Stimulated activated CD4-positive, alpha-beta T cell treated with anti-CD3 and anti-CD28 coated beads, Interleukin-4, amount 100 ng/mL, for 1 hour (primary cell): Measurements from ENCODE around the gene SLC35B2.
A peak's percentile ranks its signal among the peaks of the same experiment; 100 is the strongest.
"Not testable (repeated sequence)": the region's sequence is repeated elsewhere in the genome, so short reads cannot be mapped to it uniquely, and the experiment has no call there.

Experiments
- DNase-seq: peaks from one replicate; pipeline ENCODE4 v3.0.0-alpha.2; 2020

SLC35B2 gene

DNA sequence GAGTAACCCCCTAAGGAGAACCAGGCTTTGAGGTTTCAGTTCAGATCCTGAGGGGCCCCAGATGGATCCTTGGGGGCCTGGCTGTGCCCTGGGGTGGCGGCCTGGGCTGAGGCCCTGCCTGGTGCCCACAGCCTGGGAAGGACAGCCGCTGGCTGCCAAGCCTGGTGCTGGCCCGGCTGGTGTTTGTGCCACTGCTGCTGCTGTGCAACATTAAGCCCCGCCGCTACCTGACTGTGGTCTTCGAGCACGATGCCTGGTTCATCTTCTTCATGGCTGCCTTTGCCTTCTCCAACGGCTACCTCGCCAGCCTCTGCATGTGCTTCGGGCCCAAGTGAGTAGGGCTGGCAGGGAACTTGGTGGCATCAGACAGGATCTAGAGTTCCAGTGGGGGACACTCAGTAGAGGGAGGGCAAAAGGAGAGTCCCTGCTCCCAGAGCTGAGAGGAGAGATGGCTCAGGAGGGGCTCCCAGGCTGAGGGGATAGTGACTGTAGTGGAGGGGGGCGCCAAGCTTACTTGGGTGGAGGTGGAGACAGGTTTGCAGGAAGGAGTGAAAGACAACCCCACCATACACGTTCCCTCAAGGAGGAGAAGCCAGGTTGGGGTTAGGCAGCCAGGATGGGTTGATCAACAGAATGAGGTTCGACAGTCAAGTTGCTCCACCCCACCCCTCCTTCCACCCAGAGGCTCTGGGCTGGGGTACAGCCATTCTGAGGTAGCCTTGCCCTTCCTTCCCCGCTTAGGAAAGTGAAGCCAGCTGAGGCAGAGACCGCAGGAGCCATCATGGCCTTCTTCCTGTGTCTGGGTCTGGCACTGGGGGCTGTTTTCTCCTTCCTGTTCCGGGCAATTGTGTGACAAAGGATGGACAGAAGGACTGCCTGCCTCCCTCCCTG lies 24.4 kb downstream of the SLC35B2 start:
- DNase-seq, result no peak

DNA sequence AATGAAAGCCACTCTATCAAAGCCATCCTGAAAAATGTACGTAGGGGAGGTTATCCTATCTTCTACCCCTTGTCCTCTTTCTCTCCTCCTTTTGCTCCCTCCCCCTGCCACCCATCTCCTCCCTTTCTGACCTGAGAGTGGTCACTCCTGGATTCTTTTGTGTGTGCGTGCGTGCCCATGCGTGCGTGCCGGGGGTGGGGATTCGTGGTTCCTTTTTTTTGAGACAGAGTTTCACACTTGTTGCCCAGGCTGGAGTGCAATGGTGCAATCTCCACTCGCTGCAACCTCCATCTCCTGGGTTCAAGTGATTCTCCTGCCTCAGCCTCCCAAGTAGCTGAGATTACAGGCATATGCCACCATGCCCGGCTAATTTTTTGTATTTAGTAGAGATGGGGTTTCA lies 25.9 kb downstream of the SLC35B2 start:
- DNase-seq, result not testable (repeated sequence)

- no peak for DNase-seq
Observed at GRCh38 chr6:44230034-44230675, 27.2 kb downstream of the SLC35B2 start.

GRCh38 chr6:44229376-44230033 lies 27.8 kb downstream of the SLC35B2 start:
- no peak for DNase-seq

DNA sequence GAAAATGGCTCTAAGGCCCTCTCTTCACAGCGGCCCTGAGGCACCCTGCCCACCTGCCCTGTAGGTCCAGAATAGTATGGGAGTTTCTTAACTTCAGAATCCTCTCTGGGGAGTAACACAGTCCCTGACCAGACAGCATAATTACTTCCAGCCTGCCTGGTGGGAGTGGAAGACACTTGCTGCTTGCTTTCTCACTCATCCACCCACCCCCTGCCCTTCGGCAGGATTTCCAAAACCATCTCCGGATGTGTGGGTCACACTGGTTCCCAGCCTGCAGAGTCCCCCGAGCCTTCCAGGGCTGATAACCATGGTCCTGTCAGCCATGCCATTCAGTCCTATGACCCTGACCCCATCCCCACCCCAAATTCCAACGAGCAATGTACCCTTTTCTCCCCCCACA lies 28.5 kb downstream of the SLC35B2 start:
- no peak for DNase-seq

DNA sequence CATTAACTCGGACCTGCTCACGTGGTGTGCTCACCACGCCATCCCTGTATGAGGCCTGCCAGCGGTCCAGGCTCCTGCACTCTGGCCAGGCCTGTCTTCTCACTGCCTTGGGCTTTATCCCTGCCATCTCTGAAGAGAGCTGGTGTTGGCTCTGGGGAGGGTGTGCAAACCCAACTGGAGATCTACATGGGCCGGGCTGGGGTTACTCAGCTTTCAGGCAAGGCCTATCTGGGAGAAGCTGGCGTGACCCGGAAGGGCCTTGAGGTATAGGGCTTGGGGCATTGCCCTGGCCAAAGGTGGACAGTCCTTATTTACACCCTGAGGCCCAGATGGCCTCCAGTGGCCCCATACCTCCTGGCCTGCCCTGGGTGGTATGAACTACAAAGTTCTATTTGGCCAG lies 28.9 kb downstream of the SLC35B2 start:
- DNase-seq, result no peak

DNA sequence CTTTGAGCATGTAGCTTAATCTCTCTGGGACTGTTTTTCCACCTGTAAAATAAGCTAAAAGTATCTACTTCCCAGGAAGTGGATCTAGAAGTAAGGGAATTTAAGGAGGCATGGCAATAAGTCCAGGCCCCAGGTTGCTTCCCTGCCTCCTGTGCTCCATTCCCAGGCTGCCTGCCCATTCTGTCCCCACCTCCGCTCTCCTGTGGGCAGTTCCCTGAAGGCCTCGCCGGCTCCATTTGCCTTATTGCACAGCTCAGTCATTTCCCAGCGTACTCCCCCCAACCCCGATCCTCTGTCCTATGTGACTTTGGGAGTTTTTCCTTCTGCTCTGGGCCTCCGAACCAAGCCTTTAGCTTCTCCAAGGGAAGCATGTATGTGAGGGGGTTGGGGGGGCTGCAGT lies 29.3 kb downstream of the SLC35B2 start:
- DNase-seq, result no peak

- no peak for DNase-seq
Observed at GRCh38 chr6:44227148-44227793, 30.1 kb downstream of the SLC35B2 start.

DNA sequence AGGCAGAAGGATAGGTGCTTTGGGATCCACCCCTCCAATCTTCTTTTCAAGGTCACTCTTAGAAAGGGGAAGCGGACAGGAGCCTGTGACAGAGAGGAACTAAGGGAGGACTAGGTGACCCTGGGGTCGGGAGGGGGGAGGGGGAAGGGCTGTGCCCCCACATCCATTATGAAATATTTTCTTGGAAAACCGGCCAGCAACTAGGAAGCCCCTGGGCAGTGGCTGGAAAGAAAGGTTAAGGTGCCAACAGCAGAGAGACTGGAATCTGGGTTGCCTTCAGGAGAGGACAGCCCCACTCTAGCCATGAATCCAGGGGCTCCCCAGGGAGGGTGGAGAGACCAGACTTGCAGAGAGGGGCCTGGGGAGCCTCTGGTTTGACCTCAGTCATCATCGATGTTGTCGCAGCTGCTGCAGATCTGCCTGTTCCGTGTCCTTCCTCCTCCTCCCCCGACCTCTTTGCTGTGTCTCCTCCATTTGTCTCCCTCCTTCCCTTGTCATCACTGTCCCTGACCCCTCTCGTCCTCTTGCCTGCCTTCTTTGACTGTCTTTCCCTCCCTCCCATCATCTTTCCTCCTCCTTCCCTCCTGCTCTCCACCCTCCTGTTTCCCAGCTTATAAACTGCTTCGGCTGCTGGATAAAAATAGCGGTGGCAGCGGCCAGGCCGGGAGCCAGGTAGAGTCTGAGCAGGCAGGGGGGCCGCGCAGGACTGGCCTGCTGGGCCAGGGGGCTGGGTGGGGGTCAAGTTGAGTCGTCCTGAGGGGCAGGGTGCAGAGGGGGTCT lies 30.8 kb downstream of the SLC35B2 start:
- DNase-seq, result no peak

DNA sequence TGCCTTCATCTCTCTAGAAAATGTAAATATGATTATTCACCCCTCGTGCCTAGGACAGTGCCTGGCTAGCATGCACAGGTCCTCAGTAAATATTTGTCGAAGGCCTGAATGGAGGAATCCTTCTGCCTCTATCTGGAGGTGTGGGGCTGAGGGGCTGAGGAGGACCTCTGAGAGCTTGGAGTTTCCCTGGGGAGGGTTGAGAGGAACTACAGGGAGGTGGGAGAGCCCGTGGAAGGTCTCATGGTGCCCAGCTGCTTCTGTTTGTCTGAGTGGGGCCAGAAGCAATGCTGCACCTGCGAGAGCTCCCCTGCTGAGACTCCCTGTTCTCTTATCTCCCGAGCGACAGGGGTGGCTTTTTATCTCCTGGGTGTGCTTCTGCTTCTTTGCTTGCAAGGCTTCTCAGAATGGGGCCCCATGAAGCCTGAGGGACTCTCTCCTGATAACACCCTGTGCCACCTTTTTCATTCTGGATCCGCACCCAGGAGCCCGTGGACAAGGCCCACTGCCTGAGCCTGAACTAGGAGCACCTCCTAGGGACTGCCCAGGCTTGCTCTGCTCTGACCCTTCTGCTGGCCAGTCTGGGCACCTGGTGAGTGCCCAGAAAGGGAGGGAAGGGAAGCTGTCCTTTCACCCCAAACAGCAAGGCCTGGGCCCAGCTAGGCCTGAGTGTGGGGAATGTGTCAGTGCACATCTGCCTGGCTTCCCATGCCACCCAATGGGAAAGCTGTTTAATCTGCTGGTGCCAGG lies 31.6 kb downstream of the SLC35B2 start:
- DNase-seq, result no peak

- DNase-seq, result no peak
Observed at GRCh38 chr6:44224965-44225305, 32.4 kb downstream of the SLC35B2 start.

GRCh38 chr6:44224029-44224964 lies 33.0 kb downstream of the SLC35B2 start:
- DNase-seq, result no peak

GRCh38 chr6:44223319-44224028 lies 33.9 kb downstream of the SLC35B2 start, which contains the start of gene SLC29A1:
Gene SLC29A1, plus strand, starts transcription at chr6:44223595. Its CDS starts 3,719 bp downstream, at chr6:44227314.
- peak; percentile 88 for DNase-seq

DNA sequence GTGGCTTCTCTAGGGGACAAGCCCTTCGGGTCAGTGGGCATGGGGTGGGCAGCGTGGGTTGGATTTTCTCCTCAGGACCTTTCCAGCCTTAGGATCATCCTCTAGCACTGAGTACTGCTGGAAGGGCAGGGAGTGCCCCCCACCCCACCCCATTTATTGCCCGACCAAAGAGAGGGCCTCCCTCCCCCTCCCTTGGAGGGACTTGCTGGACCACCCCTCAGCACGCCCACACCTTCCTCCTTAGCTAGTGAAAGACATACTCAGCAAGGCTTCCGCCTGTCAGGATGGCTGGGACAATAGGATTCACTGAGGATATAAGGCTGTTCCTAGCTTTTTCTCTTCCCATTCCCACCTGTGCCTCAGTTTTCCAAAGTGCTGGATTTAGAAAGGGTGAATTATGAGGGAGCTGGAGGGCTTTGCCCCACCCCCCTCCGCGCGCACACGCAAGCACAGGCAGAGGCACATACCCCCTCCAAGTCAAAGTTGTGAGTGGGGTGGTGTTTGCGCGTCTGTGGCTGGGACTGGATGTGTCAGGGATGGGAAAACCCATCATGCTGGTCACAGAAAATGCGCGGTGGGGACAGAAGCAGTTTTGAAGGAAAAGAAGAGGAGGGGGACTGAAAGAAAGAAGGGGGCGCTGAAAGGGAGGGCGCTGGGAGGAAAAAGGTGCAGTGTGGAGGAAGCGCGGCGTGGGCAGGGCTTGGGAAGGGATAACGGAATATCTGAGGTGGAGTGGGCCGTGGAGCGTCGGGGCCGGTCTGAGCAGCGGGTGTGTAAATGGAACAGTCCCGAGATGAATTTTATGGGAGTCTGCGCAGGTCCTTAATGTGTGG lies 34.6 kb downstream of the SLC35B2 start:
- DNase-seq, result no peak

DNA sequence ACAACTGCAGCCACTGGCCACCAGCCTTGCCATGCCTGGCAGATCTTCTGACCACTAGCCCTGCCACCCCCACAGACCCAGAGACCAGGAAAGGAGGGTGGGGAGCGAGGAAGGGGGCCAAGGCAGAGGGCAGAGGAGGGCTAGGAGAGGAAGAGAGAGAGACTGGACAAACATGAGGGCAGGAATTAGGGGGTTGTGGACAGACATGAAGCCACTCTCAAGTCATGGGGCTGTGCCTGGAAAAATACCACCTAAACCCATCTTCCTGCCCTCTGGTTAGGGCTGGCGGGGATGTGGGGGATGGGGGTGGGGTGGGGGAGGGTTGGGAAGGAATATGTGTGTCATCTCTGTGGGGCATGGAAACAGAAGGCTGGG lies 35.4 kb downstream of the SLC35B2 start:
- DNase-seq, result no peak

DNA sequence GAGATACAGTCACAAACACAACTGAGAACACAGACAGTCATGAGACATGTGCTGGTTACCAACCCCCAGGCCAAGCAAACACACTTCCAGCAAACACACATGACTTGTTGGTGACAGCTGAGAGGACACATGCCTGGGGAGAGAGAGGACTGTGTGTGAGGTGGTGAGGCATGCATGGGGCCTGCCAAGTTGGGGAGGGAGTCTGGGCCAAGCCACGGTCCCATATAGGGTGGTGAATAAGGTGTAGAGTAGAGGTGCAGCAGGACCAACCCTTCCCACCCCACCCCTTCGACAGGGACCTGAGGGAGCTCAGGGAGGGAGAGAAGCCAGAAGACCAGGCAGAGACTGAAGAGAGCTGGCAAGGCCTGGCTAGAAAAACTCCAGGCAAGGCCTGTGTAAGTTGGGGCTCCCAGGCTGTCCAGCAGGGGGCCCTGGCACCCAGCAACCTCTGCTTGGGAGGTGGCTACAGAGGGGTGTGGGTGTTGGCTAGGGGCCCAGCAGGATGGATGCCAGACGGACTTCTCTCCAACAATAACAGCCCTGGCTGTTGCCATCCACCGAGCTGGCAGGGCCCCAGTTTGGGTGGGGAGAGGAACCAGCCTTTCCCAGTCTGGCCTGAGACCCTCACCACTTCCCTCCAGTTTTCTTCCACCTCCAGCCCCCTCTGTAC lies 35.9 kb downstream of the SLC35B2 start:
- peak; percentile 70 for DNase-seq

DNA sequence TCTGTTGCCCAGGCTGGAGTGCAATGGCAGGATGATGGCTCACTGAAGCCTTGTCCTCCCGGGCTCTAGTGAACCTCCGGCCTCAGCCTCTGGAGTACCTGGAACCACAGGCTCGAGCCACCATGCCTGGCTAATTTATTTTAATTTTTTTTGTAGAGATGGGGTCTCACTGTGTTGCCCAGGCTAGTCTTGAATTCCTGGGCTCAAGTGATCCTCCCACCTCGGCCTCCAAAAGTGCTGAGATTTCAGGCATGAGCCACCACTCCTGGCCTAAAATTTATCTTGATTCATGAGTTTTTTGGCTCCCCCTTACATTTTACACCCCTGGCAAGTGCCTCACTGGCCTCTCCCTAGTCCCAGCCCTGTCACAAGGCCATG lies 36.4 kb downstream of the SLC35B2 start:
- DNase-seq, result no peak
